Activated naive CD4-positive, alpha-beta T cell treated with anti-CD3 and anti-CD28 coated beads, Interleukin-2, amount 10 ng/mL, durations not matched to agents 7 days and 5 days (primary cell): ENCODE data around the gene SORCS3.

Experiments used
- CTCF ChIA-PET: fragments of 350-600 bp; sonication (Branson Sonifier 250); formaldehyde crosslinking; loops from one replicate; lab custom pipeline; 2021; ENCODE audit warnings: antibody characterized with exemption; lab: Charles Lee
- DNase-seq: peaks from one replicate; pipeline ENCODE4 v3.0.0-alpha.2; 2020
- H3K27ac Mint-ChIP-seq: one replicate; pipeline ENCODE4 v1.8.0; 2021; ENCODE audit warnings: mild to moderate bottlenecking, moderate library complexity, mixed read lengths
- H3K27me3 Mint-ChIP-seq: one replicate; pipeline ENCODE4 v1.8.0; 2021; ENCODE audit warnings: mild to moderate bottlenecking, mixed read lengths
- H3K36me3 Mint-ChIP-seq: one replicate; pipeline ENCODE4 v1.8.0; 2021; ENCODE audit warnings: mixed read lengths
- H3K4me1 Mint-ChIP-seq: one replicate; pipeline ENCODE4 v1.8.0; 2021; ENCODE audit warnings: mixed read lengths
- H3K4me3 Mint-ChIP-seq: one replicate; pipeline ENCODE4 v1.8.0; 2021; ENCODE audit warnings: mild to moderate bottlenecking, moderate library complexity, mixed read lengths
- H3K9me3 Mint-ChIP-seq: one replicate; pipeline ENCODE4 v1.8.0; 2021; ENCODE audit warnings: mixed read lengths

The SORCS3 gene

GRCh38 chr10:105239311-105240219 lies 598.5 kb downstream of the SORCS3 start:
- H3K4me3 Mint-ChIP-seq, result no peak overlapping the region
- no peaks in the 10 kb centered on the region for H3K27me3 Mint-ChIP-seq
- CTCF ChIA-PET, result no interaction called here
- peaks cover 3% of the 10 kb centered on the region for H3K9me3 Mint-ChIP-seq
- no peak for DNase-seq
- H3K27ac Mint-ChIP-seq, result no peak overlapping the region
- H3K4me1 Mint-ChIP-seq, result no peaks in the 10 kb centered on the region
- no peaks in the 10 kb centered on the region for H3K36me3 Mint-ChIP-seq

- Mint-ChIP-seq H3K4me3 (no peak overlapping the region), H3K9me3 (no peaks in the 10 kb centered on the region), H3K36me3 (no peaks in the 10 kb centered on the region), H3K27me3 (no peaks in the 10 kb centered on the region), H3K4me1 (no peaks in the 10 kb centered on the region), H3K27ac (no peak overlapping the region)
- CTCF ChIA-PET, result no interaction called here
- DNase-seq, result no peak
These were observed 600.2 kb downstream of the SORCS3 start for GRCh38 chr10:105241254-105241653.

- DNase-seq, result no peak
- CTCF ChIA-PET, result no interaction called here
- no peak overlapping the region for H3K4me3 Mint-ChIP-seq
- H3K27ac Mint-ChIP-seq, result no peak overlapping the region
- no peaks in the 10 kb centered on the region for H3K4me1 Mint-ChIP-seq
- no peaks in the 10 kb centered on the region for H3K9me3 Mint-ChIP-seq
- H3K36me3 Mint-ChIP-seq, result no peaks in the 10 kb centered on the region
- H3K27me3 Mint-ChIP-seq, result no peaks in the 10 kb centered on the region
These were observed 602.3 kb downstream of the SORCS3 start for GRCh38 chr10:105243381-105243780.

GRCh38 chr10:105243825-105244224 lies 602.7 kb downstream of the SORCS3 start:
- Mint-ChIP-seq H3K36me3 (no peaks in the 10 kb centered on the region), H3K27ac (no peak overlapping the region), H3K9me3 (no peaks in the 10 kb centered on the region), H3K4me3 (no peak overlapping the region), H3K4me1 (no peaks in the 10 kb centered on the region), H3K27me3 (no peaks in the 10 kb centered on the region)
- no peak for DNase-seq
- CTCF ChIA-PET, result no interaction called here

- DNase-seq, result no peak
- H3K9me3 Mint-ChIP-seq, result no peaks in the 10 kb centered on the region
- no peaks in the 10 kb centered on the region for H3K36me3 Mint-ChIP-seq
- H3K27me3 Mint-ChIP-seq, result no peaks in the 10 kb centered on the region
- CTCF ChIA-PET, result no interaction called here
- H3K27ac Mint-ChIP-seq, result no peak overlapping the region
- no peaks in the 10 kb centered on the region for H3K4me1 Mint-ChIP-seq
- H3K4me3 Mint-ChIP-seq, result no peak overlapping the region
These were observed 606.9 kb downstream of the SORCS3 start for GRCh38 chr10:105247831-105248499.

- Mint-ChIP-seq H3K27me3 (no peaks in the 10 kb centered on the region), H3K9me3 (peaks cover 2% of the 10 kb centered on the region), H3K36me3 (no peaks in the 10 kb centered on the region), H3K4me1 (no peaks in the 10 kb centered on the region), H3K4me3 (no peak overlapping the region), H3K27ac (no peak overlapping the region)
- DNase-seq, result no peak
- CTCF ChIA-PET, result no interaction called here
These were observed 611.8 kb downstream of the SORCS3 start for GRCh38 chr10:105252911-105253310.

- DNase-seq, result no peak
- H3K27me3 Mint-ChIP-seq, result no peaks in the 10 kb centered on the region
- H3K27ac Mint-ChIP-seq, result no peak overlapping the region
- H3K4me3 Mint-ChIP-seq, result no peak overlapping the region
- no peaks in the 10 kb centered on the region for H3K4me1 Mint-ChIP-seq
- H3K9me3 Mint-ChIP-seq, result peaks cover 2% of the 10 kb centered on the region
- no peaks in the 10 kb centered on the region for H3K36me3 Mint-ChIP-seq
- CTCF ChIA-PET, result no interaction called here
These were observed 612.6 kb downstream of the SORCS3 start for GRCh38 chr10:105253515-105254212.

- CTCF ChIA-PET, result no interaction called here
- Mint-ChIP-seq H3K36me3 (no peaks in the 10 kb centered on the region), H3K27me3 (no peaks in the 10 kb centered on the region), H3K4me1 (no peaks in the 10 kb centered on the region), H3K9me3 (peaks cover 2% of the 10 kb centered on the region), H3K4me3 (no peak overlapping the region), H3K27ac (no peak overlapping the region)
- no peak for DNase-seq
These were observed 617.1 kb downstream of the SORCS3 start for GRCh38 chr10:105258036-105258673.

GRCh38 chr10:105258674-105259065 lies 617.6 kb downstream of the SORCS3 start:
- CTCF ChIA-PET, result interaction anchor here (0.5 kb wide), 1 partner anchor 91 kb away, joined by 3 read pairs; no protein-coding TSS in a partner anchor
- peaks cover 2% of the 10 kb centered on the region for H3K9me3 Mint-ChIP-seq

GRCh38 chr10:105259201-105259600 lies 618.1 kb downstream of the SORCS3 start:
- DNase-seq, result no peak
- Mint-ChIP-seq H3K36me3 (no peaks in the 10 kb centered on the region), H3K4me3 (no peak overlapping the region), H3K4me1 (no peaks in the 10 kb centered on the region), H3K27me3 (no peaks in the 10 kb centered on the region), H3K9me3 (peaks cover 2% of the 10 kb centered on the region), H3K27ac (no peak overlapping the region)
- CTCF ChIA-PET, result interaction anchor here (0.5 kb wide), 1 partner anchor 91 kb away, joined by 3 read pairs; no protein-coding TSS in a partner anchor

More at GRCh38 chr10:105258674-105259065, 617.6 kb downstream of the SORCS3 start:
- no peaks in the 10 kb centered on the region for H3K4me1 Mint-ChIP-seq
- H3K27me3 Mint-ChIP-seq, result no peaks in the 10 kb centered on the region
- no peak overlapping the region for H3K4me3 Mint-ChIP-seq
- no peak for DNase-seq
- H3K27ac Mint-ChIP-seq, result no peak overlapping the region
- no peaks in the 10 kb centered on the region for H3K36me3 Mint-ChIP-seq

GRCh38 chr10:105262666-105263065 lies 621.6 kb downstream of the SORCS3 start:
- no peak for DNase-seq
- Mint-ChIP-seq H3K4me3 (no peak overlapping the region), H3K27me3 (no peaks in the 10 kb centered on the region), H3K36me3 (no peaks in the 10 kb centered on the region), H3K4me1 (no peaks in the 10 kb centered on the region), H3K9me3 (no peaks in the 10 kb centered on the region), H3K27ac (no peak overlapping the region)
- CTCF ChIA-PET, result no interaction called here

GRCh38 chr10:105266966-105267539 lies 626.0 kb downstream of the SORCS3 start:
- no peaks in the 10 kb centered on the region for H3K36me3 Mint-ChIP-seq
- DNase-seq, result no peak
- no peaks in the 10 kb centered on the region for H3K27me3 Mint-ChIP-seq
- H3K4me3 Mint-ChIP-seq, result no peak overlapping the region
- H3K4me1 Mint-ChIP-seq, result no peaks in the 10 kb centered on the region
- no peak overlapping the region for H3K27ac Mint-ChIP-seq
- CTCF ChIA-PET, result no interaction called here
- no peaks in the 10 kb centered on the region for H3K9me3 Mint-ChIP-seq

- Mint-ChIP-seq H3K9me3 (no peaks in the 10 kb centered on the region), H3K4me3 (no peak overlapping the region), H3K36me3 (no peaks in the 10 kb centered on the region), H3K4me1 (no peaks in the 10 kb centered on the region), H3K27me3 (no peaks in the 10 kb centered on the region), H3K27ac (no peak overlapping the region)
- CTCF ChIA-PET, result no interaction called here
- DNase-seq, result no peak
These were observed 627.9 kb downstream of the SORCS3 start for GRCh38 chr10:105268961-105269360.

- Mint-ChIP-seq H3K9me3 (no peaks in the 10 kb centered on the region), H3K4me1 (peaks cover 7% of the 10 kb centered on the region), H3K27ac (no peak overlapping the region), H3K4me3 (no peak overlapping the region), H3K27me3 (no peaks in the 10 kb centered on the region), H3K36me3 (no peaks in the 10 kb centered on the region)
- no peak for DNase-seq
- CTCF ChIA-PET, result no interaction called here
These were observed 628.6 kb downstream of the SORCS3 start for GRCh38 chr10:105269689-105270088.
